ENCODE measurements around the gene LYPD8.

Gene LYPD8

DNA sequence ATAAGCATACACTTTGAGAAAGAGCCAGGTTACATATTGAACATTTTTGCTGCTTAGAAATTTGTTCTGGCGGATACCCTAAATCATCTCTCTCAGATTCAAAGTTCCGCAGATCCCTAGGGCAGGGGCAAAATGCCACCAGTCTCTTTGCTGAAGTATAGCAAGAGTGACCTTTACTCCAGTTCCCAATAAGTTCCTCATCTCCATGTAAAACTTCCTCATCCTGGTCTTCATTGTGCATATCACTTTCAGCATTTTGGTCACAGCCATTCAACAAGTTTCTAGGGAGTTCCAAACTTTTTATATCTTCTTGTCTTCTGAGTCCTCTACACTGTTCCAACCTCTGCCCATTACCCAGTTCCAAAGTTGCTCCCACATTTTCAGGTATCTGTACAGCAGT, 23.3 kb upstream of the LYPD8 start:
- Histone ChIP-seq H3K9me3 (ENCODE audit: control insufficient read depth, insufficient read depth, low read length) (peaks cover 3% of the 10 kb centered on the region; the same call in 1 of the 2 replicates), H3K27me3 (ENCODE audit: control insufficient read depth, low read length) (no peaks in the 10 kb centered on the region), H3K9me2 (replicated peaks; ENCODE audit: control insufficient read depth, low read length) (no peaks in the 10 kb centered on the region), H3K36me3 (ENCODE audit: control insufficient read depth, low read length) (no peaks in the 10 kb centered on the region), H3K27ac (ENCODE audit: low read depth, low read length) (no peak overlapping the region), H3F3A (ENCODE audit: control insufficient read depth, insufficient read depth) (no peaks in the 10 kb centered on the region), H4K20me1 (ENCODE audit: control insufficient read depth, insufficient read depth, low read depth, low read length) (no peaks in the 10 kb centered on the region), H3K79me2 (ENCODE audit: control insufficient read depth, low read length) (no peaks in the 10 kb centered on the region), H3K4me1 (ENCODE audit: control insufficient read depth, low read length) (no peaks in the 10 kb centered on the region), H3K4me3 (ENCODE audit: low read length) (no peak overlapping the region), H3K4me2 (ENCODE audit: low read length) (no peak overlapping the region)
- TF ChIP-seq, protein P1, sequence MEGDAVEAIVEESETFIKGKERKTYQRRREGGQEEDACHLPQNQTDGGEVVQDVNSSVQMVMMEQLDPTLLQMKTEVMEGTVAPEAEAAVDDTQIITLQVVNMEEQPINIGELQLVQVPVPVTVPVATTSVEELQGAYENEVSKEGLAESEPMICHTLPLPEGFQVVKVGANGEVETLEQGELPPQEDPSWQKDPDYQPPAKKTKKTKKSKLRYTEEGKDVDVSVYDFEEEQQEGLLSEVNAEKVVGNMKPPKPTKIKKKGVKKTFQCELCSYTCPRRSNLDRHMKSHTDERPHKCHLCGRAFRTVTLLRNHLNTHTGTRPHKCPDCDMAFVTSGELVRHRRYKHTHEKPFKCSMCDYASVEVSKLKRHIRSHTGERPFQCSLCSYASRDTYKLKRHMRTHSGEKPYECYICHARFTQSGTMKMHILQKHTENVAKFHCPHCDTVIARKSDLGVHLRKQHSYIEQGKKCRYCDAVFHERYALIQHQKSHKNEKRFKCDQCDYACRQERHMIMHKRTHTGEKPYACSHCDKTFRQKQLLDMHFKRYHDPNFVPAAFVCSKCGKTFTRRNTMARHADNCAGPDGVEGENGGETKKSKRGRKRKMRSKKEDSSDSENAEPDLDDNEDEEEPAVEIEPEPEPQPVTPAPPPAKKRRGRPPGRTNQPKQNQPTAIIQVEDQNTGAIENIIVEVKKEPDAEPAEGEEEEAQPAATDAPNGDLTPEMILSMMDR (IDR thresholded peaks at IDR 0.05; ENCODE audit: low read depth, low read length, poor library complexity, severe bottlenecking): no peak

DNA sequence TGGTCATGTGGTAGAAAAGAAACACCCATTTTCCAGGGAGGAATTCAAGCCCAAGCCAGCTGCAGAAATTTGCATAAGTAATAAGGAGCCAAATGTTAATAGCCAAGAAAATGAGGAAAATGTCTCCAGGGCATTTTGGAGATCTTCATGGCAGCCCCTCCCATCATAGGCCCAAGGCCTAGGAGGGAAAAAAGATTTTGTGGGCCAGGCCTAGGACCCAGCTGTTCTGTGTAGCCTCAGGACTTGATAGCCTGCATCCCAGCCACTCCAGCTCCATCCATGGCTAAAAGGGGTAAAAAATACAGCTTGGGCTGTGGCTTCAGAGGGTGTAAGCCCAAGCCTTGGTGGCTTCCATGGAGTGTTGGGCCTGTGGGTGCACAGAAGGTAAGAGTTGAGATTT, 21.4 kb upstream of the LYPD8 start:
- no peak overlapping the region for H3K4me2 ChIP-seq (ENCODE audit: low read length)
- no peaks in the 10 kb centered on the region for H4K20me1 ChIP-seq (ENCODE audit: control insufficient read depth, insufficient read depth, low read depth, low read length)
- no peaks in the 10 kb centered on the region for H3K79me2 ChIP-seq (ENCODE audit: control insufficient read depth, low read length)
- no peak overlapping the region for H3K27ac ChIP-seq (ENCODE audit: low read depth, low read length)
- TF ChIP-seq EZH2phosphoT487 (IDR thresholded peaks at IDR 0.05; ENCODE audit: borderline replicate concordance, low read length): no peak
- TF ChIP-seq, protein P1 (IDR thresholded peaks at IDR 0.05; ENCODE audit: low read depth, low read length, poor library complexity, severe bottlenecking): no peak
- no peak overlapping the region for H3K4me3 ChIP-seq (ENCODE audit: low read length)
- peaks cover 3% of the 10 kb centered on the region; the same call in 1 of the 2 replicates for H3K9me3 ChIP-seq (ENCODE audit: control insufficient read depth, insufficient read depth, low read length)
- H3F3A ChIP-seq (ENCODE audit: control insufficient read depth, insufficient read depth): no peaks in the 10 kb centered on the region
- H3K4me1 ChIP-seq (ENCODE audit: control insufficient read depth, low read length): no peaks in the 10 kb centered on the region
- H3K36me3 ChIP-seq (ENCODE audit: control insufficient read depth, low read length): no peaks in the 10 kb centered on the region
- H3K9me2 ChIP-seq (replicated peaks; ENCODE audit: control insufficient read depth, low read length): no peaks in the 10 kb centered on the region
- H3K27me3 ChIP-seq (ENCODE audit: control insufficient read depth, low read length): no peaks in the 10 kb centered on the region; the same call in 1 of the 2 replicates

DNA sequence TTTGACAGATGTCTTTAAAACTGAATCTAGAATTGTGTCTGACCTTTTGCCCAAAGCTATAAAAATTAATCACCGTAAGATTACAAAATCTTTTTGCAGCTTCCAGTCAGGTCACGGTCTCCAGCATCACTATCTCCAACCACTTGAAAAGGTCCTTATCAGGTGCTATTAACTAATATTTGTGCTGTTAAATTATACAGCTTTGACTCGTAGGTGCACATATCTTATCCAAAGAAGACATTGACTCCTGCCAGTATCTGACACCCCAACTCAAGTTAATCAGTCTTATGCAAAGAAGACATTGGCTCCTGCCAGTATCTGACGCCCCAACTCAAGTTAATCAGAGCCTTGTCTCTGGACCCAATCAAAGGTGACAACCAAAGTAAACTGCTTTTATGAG, 19.9 kb upstream of the LYPD8 start:
- Histone ChIP-seq H3K27me3 (ENCODE audit: control insufficient read depth, low read length) (no peaks in the 10 kb centered on the region; the same call in 1 of the 2 replicates), H3K9me3 (ENCODE audit: control insufficient read depth, insufficient read depth, low read length) (no peaks in the 10 kb centered on the region), H3K9me2 (replicated peaks; ENCODE audit: control insufficient read depth, low read length) (no peaks in the 10 kb centered on the region), H3K4me3 (ENCODE audit: low read length) (no peak overlapping the region), H4K20me1 (ENCODE audit: control insufficient read depth, insufficient read depth, low read depth, low read length) (no peaks in the 10 kb centered on the region), H3K79me2 (ENCODE audit: control insufficient read depth, low read length) (no peaks in the 10 kb centered on the region), H3K27ac (ENCODE audit: low read depth, low read length) (no peak overlapping the region), H3F3A (ENCODE audit: control insufficient read depth, insufficient read depth) (no peaks in the 10 kb centered on the region), H3K4me1 (ENCODE audit: control insufficient read depth, low read length) (no peaks in the 10 kb centered on the region), H3K36me3 (ENCODE audit: control insufficient read depth, low read length) (no peaks in the 10 kb centered on the region), H3K4me2 (ENCODE audit: low read length) (no peak overlapping the region)
- TF ChIP-seq, protein P1 (IDR thresholded peaks at IDR 0.05; ENCODE audit: low read depth, low read length, poor library complexity, severe bottlenecking): no peak
- no peak for TF ChIP-seq EZH2phosphoT487 (IDR thresholded peaks at IDR 0.05; ENCODE audit: borderline replicate concordance, low read length)

DNA sequence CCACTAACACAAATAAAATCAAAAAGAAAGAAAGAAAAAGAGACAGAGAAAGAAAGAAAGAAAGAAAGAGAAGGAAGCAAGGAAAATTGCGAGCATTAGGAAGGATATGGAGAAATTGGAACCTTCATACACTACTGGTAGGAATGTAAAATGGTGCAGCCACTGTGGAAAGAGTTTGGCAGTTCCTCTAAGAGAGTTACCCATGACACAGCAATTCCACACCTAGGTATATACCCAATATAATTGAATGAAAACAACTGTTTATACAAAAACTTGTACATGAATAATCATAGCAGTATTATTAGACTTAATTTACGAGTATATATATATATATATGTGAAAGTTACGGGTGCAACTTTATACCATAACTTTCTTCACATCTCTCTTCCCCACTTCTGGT, 4.1 kb upstream of the LYPD8 start:
- no peaks in the 10 kb centered on the region for H3K36me3 ChIP-seq (ENCODE audit: control insufficient read depth, low read length)
- H3K4me3 ChIP-seq (ENCODE audit: low read length): no peak overlapping the region
- TF ChIP-seq EZH2phosphoT487 (IDR thresholded peaks at IDR 0.05; ENCODE audit: borderline replicate concordance, low read length): no peak
- TF ChIP-seq, protein P1 (IDR thresholded peaks at IDR 0.05; ENCODE audit: low read depth, low read length, poor library complexity, severe bottlenecking): no peak
- no peaks in the 10 kb centered on the region for H3F3A ChIP-seq (ENCODE audit: control insufficient read depth, insufficient read depth)
- no peak overlapping the region for H3K27ac ChIP-seq (ENCODE audit: low read depth, low read length)
- H3K4me1 ChIP-seq (ENCODE audit: control insufficient read depth, low read length): no peaks in the 10 kb centered on the region
- no peaks in the 10 kb centered on the region for H3K79me2 ChIP-seq (ENCODE audit: control insufficient read depth, low read length)
- H3K4me2 ChIP-seq (ENCODE audit: low read length): no peak overlapping the region
- no peaks in the 10 kb centered on the region for H3K27me3 ChIP-seq (ENCODE audit: control insufficient read depth, low read length)
- H3K9me3 ChIP-seq (ENCODE audit: control insufficient read depth, insufficient read depth, low read length): no peaks in the 10 kb centered on the region
- H3K9me2 ChIP-seq (replicated peaks; ENCODE audit: control insufficient read depth, low read length): no peaks in the 10 kb centered on the region
- no peaks in the 10 kb centered on the region for H4K20me1 ChIP-seq (ENCODE audit: control insufficient read depth, insufficient read depth, low read depth, low read length)

Data from DOHH2 (cell line).